HT-29 (cell line): ENCODE data around the gene WIPF3. TPM values are rescaled to one million over a fixed set of nuclear protein-coding genes. Genes with fewer than 3 reads are reported as not detected.
"Not testable (repeated sequence)": the region's sequence is repeated elsewhere in the genome, so short reads cannot be mapped to it uniquely, and the experiment has no call there.

Experiments
- DNase-seq: peaks from one replicate; pipeline ENCODE4 v3.0.0-alpha.2; 2015; ENCODE audit warnings: low spot score
- total RNA-seq: library from RNA; depleted of rRNA; stranded (reverse); fragments of >200 nt; shearing (Covaris generic); gene quantifications from 2 replicates; pipeline ENCODE4 v1.2.3, GENCODE V29; 2014

WIPF3 gene
- total RNA-seq, 1 experiment from 2014 or later, result 0.10 TPM

GRCh38 chr7:29878081-29878688 lies 71.9 kb downstream of the WIPF3 start:
- DNase-seq, result peak; percentile 79

- no peak for DNase-seq
Observed at GRCh38 chr7:29879609-29880008, 73.3 kb downstream of the WIPF3 start.

- DNase-seq, result no peak
Observed at GRCh38 chr7:29881724-29882123, 75.4 kb downstream of the WIPF3 start.

DNA sequence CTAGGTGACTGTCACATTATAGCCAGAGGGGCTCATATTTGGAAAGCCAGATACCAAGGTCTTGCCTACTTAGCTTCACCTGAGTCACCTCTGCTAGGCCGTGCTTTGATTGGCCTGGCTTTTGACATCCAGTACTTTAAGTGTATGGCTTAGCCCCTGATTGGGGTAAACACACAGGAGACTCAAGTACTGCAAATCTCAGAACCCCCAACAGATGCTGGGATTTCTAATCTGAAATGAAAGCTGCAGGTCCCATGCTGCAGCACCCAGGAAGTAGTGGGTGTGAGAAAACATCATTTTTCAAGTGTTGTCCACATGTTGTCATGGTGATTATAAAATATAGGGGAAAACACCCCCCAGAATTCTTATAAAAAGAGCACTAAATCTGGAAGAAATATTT lies 76.2 kb downstream of the WIPF3 start:
- no peak for DNase-seq

DNA sequence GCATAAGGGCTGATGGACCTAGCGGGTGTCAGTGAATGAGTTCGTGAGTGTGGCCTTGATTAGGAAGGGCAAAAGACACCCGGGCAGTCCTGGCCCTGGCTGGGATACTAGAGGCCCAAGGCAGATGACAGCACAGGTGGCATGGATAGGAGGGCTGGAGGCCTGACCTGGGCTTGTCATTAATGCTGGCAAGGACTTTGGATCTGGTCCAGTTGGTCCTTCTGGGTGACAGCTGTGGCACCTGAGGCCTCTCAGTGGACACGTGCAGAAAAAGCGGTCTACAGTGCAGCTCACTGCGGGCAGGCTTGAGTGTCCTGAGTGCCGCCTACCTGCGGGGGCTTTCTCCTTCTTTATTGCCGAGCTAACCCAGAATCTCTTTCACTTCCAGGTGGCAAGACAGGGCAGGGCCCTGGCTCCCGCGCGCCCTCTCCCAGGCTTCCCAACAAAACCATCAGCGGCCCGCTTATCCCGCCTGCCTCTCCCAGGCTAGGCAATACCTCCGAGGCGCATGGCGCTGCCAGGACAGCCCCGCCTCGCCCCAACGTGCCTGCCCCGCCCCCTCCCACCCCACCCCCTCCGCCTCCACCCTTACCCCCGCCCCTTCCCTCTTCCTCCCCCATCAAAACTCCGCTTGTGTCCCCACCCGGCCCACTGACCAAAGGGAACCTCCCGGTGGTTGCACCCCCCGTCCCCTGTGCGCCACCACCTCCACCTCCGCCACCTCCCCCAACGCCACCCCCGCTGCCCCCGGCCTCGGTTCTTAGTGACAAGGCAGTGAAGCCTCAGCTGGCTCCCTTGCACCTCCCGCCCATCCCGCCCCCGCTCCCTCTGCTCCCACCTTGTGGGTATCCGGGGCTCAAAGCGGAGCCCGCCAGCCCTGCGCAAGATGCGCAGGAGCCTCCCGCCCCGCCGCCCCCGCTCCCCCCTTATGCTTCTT lies 77.4 kb downstream of the WIPF3 start:
- no peak for DNase-seq

DNA sequence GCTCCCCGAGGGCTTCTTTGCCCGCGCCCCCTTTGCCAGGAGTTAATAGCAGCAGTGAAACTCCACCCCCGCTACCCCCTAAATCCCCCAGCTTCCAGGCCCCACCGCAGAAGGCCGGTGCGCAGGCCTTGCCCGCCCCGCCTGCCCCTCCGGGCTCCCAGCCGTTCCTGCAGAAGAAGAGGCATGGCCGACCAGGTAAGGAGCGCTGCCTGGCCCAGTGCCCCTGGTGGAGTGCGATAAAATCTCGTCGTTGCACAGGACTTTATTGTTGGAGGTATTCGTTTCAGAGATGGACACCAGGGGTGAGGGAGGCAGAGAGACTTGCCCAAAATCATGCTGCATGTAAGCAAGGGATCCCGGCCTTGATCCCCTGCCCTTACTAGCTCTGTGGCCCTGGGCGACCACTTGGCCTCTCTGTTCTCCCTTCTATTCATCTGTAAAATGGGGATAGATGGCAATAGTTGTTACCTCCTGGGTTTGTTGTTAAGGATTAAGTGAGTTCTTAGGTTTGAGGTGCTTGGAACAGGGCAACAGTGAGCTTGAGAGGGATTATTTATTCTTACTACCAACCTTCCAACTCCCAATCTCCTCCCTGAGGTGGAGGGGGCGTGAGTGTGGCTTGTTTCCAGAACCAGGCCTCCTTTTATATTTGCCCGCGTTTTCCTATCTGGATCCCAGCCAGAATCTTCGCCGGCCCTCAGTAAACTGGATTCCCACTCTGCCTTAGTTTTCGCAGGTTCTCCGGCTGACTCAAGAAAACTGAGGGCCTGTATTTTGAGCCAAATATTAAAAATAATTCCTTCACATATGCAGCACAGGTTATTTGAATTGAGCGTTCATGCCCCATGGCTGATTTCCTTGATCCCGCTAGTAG lies 78.3 kb downstream of the WIPF3 start:
- DNase-seq, result peak; percentile 18

GRCh38 chr7:29885626-29886025 lies 79.3 kb downstream of the WIPF3 start:
- no peak for DNase-seq

DNA sequence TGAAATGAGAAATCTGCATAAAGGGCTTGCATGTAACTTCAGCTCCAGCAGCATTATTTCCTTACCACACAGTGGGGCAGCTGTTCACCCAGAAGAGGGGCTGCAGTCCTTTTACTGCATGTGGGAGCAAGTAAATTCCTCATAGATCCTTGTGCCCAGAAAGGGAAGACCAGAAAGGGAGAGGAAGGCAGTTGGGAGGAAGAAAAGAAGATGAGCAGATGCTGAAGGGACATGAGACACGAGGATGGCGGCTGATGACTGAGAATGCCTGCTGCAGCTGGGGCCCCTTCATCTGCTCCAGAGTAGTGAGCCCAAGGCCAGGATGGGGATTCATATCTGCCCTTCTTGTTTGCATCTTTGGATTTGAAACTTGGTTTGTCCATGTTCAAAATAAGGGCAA lies 80.5 kb downstream of the WIPF3 start:
- DNase-seq, result no peak

DNA sequence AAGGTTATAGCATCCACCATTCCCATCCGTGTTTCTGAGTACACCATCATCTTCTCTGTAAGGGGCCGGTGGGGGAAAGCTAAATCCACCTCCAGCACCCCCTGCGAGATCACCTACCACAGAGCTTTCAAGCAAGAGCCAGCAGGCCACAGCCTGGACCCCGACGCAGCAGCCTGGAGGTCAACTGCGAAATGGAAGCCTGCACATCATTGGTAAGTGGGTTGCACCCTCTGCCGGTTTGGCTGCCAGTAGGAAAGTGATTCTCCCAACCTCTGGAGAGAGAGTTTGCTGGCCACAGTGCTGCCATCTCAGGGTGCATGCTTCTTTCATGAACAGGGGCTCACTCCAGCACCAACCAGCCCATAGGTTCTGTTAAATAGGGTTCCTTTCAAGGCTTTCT lies 81.7 kb downstream of the WIPF3 start:
- DNase-seq, result no peak

GRCh38 chr7:29889288-29889687 lies 83.0 kb downstream of the WIPF3 start:
- DNase-seq, result no peak

- DNase-seq, result no peak
Observed at GRCh38 chr7:29890251-29890650, 83.9 kb downstream of the WIPF3 start.

DNA sequence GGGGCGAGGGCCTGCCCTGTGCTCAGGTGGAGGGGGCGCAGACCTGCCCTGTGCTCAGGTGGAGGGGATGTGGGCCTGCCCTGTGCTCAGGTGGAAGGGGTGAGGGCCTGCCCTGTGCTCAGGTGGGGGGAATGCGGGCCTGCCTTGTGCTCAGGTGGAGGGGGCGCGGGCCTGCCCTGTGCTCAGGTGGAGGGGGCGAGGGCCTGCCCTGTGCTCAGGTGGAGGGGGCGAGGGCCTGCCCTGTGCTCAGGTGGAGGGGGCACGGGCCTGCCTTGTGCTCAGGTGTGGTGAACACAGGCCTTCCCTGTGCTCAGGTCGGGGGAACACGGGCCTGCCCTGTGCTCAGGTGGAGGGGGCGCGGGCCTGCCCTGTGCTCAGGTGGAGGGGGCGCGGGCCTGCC lies 84.5 kb downstream of the WIPF3 start:
- DNase-seq, result not testable (repeated sequence)

DNA sequence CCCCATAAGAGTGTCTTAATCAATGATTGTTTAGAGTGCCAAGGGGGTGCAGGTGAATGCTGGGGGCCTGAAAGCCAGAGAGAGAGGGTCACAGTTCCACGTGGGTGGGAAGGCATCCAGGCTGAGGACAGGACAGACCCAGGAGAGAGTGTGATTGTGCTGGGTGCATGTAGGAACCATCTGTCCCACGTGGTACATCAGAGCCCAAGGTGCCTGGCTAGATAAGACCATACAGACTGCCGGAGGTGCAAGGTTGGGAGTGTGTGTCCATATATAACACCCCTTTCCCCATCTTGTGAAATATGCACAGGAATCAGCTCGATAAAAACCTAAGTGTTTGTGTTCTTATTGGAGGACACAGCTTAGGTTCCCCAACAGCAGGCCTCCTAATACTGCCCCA lies 85.5 kb downstream of the WIPF3 start:
- DNase-seq, result no peak

DNA sequence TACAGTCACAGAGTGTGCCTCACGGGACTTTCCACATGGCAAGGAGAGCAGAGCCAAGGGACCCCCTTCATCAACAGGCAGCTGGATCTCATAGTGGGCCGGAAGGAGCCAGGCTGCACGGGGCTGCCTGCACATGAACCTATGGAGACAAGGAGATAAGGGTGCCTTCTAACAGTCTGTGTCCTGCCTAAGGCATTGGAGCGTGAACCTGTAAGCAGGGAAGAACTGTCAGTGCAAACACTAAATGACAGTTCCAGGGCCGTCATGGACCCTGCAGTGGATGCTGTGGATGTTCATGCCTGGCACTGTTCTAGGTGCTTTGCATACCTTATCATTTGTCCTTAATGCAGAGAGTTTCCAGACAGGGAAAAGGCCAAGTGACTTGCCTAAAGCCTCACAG lies 85.9 kb downstream of the WIPF3 start:
- DNase-seq, result no peak

GRCh38 chr7:29893351-29893965 lies 87.2 kb downstream of the WIPF3 start:
- DNase-seq, result no peak

- DNase-seq, result no peak
Observed at GRCh38 chr7:29894256-29894655, 87.9 kb downstream of the WIPF3 start.

GRCh38 chr7:29895559-29895958 lies 89.3 kb downstream of the WIPF3 start:
- no peak for DNase-seq

DNA sequence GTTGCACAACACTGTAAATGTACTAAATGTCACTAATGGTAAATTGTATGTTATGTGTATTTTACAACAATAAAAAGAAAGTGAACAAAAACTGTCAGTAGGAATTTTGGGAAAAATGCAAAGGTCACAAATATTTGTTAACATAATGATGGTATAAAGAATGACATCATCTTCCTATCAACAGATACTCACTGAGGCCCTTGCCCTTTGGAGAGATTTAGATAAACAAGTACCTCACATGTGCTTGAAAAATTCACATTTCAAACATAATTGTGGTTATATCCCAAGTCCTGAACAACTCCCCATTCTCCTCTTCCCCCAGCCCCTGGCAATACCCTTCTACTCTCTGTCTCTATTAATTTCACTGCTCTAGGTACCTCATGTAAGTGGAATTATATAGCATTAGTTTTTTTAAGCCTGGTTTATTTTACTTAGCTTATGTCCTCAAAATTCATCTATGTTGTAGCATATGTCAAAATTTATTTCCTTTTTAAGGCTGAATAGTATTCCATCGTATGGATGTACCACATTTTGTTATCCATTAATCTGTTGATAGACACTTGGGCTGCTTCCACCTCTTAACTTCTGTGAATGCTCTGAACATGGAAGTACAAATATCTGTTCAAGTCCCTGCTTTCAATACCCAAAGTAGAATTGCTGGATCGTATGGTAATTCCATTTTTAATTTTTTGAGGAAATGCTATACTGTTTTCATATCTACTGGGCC lies 90.5 kb downstream of the WIPF3 start:
- DNase-seq, result no peak

GRCh38 chr7:29898301-29898700 lies 92.0 kb downstream of the WIPF3 start:
- no peak for DNase-seq

- no peak for DNase-seq
Observed at GRCh38 chr7:29900745-29901144, 94.4 kb downstream of the WIPF3 start.
